ENCODE results near the gene CALR. TPM values are rescaled to one million over a fixed set of nuclear protein-coding genes. Genes with fewer than 3 reads are reported as not detected.

The CALR gene
- total RNA-seq, 1 donor from 2014 or later: 383 TPM

DNA sequence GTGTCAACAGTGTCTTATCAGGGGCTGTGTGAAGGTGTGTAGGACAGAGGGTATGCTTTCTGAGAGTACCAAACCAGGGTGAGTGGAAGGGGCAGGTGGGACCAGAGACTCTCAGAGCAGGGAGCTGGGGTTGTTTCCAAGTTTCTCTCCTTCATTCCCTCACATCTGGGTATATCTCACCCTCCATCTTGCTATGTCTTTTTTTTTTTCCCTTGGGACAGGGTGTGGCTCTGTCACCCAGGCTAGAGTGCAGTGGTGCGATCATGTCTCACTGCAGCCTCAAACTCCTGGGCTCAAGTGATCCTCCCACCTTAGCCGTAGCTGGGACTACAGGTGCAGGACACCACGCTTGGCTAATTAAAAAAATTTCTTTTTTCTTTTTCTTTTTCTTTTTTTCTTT, 41.6 kb downstream of the CALR start:
- DNase-seq: no peak

DNA sequence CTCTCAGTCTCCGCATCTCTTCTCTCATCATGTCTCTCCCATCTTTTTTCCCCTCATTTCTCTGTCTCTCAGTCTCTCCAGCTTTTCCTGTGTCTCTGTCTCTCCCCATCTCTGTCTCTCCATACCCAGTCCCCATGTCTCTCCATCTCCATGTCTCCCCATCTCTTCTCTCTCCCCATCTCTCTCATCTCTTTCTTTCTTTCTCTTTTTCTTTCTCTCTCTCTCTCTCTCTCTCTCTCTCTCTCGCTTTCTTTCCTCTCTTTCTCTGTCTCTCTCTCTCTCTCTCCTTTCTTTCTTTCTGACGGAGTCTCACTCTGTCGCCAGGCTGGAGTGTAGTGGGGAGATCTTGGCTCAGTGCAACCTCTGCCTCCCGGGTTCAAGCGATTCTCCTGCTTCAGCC, 44.2 kb downstream of the CALR start:
- no peak for DNase-seq

DNA sequence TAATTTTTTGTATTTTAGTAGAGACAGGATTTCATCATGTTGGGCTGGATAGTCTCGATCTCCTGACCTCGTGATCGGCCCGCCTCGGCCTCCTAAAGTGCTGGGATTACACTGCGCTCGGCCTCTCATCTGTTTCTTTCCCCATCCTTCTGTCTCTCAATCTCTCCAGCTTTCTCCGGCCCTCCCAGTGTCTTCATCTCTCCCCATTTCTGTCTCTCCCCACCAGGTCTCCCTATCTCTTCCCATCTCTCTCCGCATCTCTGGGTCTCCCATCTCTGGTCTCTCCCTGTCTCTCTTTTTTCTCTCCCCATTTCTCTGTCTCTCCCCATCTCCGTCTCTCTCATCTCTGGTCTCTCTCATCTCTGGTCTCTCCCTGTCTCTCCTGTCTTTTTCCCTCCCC, 44.7 kb downstream of the CALR start:
- no peak for DNase-seq

DNA sequence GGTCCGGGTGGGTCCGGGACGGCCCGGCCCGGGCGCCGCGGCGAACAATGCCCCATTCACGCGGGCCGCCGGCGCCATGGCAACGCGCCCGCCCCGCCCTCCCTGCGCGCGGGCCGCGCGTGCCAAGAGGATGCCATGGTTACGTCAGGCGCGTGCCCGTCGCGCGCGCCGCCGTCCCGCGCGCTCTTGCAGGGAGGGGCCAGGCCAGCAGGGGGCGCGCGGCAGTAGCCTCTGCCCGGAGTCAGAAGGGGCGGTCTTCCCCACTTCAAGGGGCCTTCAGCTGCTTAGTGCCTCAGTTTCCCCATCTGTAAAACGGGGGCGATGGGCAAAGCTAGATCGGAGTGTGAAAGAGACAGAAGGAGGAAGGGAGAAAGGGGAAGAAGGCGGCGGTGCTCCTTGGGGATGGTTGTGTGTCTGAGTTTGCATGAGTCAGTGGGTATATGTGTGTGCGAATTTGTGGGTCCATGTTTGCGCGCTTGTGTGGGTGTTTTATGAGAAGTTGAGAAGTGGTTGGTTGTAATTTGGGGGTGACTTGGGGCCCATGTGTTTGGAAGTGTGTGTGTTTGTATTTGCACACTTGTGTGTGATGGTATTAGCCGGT, 45.2 kb downstream of the CALR start:
- DNase-seq: peak; percentile 87

DNA sequence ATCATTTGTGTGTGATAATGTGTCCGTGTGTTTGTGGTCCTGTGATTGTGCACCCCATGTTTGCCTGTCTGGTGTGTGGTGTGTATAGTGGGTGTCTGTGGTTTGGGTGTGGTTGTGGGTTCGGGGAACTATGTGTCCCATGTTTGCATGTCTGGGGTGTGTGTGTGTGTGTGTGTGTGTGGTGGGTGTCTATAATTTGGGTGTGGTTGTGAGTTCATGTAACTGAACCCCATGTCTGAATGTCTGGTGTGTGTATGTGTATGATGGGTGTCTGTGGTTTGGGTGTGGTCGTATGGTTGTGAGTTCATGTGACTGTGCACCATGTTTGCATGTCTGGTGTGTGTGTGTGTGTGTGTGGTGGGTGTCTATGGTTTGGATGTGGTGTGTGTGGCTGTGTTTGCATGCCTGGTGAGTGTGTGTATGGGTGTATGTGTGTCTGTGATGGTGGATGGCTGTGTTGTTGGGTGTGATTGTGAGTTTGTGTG, 45.8 kb downstream of the CALR start:
- no peak for DNase-seq

DNA sequence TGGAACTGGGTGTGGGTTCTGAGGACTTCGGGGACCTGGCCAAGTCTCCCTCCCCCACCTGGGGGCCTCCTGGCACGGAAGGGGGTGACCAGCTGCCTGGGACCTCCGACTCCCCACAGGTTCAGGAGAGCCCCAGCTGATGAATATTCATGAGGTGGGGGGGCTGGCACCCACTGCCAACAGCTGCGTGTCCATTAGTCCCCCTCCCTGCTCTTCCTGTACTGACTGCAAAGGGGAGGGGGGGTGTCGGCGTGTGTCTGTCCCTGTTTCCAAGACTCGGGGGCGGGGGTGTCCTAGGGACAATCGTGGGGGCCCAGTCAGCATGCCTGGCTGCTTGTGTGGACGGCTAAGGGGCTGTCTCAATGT, 46.3 kb downstream of the CALR start:
- DNase-seq: peak; percentile 64

DNA sequence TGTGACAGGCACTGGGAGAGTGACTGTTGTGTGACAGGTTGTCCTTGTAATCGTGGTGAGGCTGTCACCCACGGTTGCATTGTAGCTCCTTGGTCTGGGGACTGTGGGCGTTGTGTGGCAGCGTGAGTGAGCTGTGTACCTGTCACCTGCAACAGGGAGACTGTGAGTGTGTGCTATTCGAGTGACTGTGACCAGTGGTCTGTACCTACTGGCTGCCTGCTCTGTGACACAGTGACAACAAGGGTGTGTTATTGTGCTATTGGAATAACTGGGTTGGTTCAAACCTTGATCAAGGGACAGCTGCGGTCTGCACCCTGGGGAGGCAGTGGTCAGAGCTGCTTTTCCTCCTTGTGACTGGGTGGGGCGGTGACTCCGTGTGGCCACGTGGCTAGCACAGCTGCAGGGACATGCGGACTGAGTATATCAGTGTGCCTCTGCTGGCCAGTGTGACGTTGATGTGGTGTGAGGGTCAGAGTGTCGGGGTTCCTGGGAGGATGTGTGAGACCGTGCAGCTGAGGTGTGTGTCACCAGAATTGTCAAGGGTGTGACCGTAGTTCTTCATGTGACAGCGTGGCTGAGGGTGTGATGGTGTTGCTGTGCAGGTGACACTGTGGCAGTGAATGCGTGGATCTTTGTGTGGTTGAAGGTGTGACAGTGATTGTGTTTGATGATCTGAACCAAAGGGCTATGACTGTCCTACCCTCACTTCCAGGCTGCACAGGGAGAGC, 46.8 kb downstream of the CALR start:
- DNase-seq: peak; percentile 82

DNA sequence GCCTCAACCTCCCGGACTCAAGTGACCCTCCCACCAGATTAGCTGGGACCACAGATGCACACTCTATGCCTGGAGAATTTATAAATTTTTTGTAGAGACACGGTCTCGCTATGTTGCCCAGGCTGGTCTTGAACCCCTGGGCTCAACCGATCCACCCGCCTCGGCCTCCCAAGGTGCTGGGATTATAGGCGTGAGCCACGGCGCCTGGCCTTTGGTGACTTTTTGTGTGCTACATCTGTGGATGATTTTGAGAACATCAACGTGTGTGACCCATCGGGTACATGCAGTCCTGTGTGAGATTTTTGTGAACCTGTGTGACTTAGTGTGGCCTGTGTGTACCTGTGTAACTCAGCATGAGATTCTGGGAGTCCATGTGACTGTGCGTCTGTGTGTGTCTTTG, 48.3 kb downstream of the CALR start:
- DNase-seq: no peak

DNA sequence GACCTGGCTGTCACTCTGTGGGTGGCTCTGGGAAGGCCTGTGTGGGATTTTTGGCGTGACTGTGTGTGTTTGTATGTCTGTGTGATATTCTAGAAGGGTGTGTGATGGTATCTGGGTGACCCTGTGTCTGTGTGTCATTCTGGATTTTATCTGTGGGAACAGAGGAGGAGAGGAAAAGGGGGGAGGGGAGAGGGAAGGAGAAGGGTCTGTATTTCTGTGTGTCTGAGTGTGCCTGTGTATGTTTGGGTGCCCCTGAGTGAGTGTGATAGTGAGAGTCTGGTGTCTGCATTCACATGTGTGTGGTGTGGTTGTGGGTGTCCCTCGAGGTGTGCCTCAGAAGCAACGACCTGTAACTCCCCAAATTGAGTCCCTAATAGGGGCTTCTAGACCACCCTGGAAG, 48.8 kb downstream of the CALR start:
- no peak for DNase-seq

DNA sequence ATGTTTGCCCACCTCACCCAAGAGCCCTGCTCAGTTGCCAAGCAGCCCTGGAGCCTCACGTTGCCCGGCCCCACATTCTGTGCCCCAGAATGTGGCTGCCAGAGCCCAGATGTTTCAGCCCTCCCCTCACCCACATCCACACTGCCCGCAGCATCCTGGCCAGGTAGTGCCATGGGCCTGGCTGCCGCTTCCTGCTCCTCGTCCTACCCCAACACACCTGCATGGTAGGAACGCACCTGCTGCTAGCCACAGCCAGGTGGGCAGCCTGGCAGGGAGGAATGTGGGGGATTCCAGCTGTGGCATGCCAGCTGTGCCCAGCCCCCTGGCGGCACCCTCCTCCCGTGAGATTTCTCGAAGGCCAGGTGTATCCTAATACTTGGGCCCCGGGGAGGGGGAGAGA, 49.4 kb downstream of the CALR start:
- DNase-seq: no peak

DNA sequence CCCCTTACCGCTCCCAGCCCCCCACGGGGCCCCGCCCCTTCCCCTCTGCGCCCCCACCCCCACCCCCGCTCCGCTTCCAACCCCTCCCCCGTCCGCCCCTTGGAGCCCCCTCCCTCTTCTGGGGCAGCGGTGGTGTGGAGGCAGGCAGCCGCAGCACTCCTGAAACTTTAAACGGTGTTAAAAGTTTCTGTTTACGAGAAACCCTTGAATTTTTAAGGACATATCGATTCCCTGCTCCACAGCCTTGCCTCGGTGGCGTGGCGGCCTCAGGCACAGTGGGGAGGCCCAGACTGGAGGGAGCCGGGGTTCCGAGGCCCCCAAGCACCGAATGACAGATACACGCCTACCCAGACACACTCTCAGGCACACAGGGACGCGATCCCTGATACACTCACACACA, 52.0 kb downstream of the CALR start:
- DNase-seq: no peak

DNA sequence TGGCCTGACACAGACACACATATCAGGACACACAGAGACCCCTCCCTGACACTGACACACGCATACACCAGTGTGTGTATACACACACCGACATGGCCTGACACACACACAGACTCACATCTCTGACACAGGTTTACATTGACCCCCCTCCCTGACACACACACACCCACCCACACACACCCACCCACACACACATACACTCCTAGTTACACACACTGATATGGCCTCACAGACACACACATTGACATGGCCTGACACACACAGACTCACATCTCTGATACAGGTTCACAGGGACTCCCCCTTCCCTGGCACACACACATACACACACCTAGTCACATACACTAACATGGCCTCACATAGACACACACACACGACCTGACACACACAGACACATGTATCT, 52.4 kb downstream of the CALR start:
- DNase-seq: no peak

DNA sequence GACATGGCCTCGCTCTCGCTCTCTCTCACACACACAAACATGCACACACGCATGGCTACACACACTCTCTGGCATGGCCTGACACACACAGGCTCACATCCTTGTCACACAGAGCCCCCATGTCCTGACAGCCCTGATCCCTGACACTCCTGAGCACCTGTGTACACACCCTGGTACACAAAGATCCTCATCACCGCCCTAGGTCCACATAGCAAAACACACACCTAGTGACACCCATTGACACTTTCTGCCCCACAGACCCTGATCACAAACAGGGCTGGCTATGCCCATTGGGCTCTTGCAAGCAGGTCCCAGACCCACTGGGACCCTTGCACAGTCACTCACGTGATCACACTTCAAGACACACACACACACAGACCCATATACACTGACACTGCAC, 52.9 kb downstream of the CALR start:
- DNase-seq: no peak

DNA sequence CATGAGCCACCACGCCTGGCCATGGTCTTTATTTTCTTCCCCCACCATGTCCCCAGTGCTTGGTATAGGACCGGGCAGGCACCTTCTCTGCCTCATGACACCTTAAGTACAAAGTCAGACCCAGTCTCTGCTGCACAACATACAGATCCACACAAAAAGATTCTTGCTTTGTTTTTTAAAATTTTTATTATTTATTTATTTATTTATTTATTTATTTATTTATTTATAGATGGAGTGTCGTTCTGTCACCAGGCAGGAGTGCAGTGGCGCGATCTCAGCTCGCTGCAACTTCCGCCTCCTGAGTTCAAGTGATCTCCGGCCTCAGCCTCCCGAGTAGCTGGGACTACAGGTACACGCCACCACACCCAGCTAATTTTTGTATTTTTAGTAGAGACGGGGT, 54.3 kb downstream of the CALR start:
- DNase-seq: no peak

DNA sequence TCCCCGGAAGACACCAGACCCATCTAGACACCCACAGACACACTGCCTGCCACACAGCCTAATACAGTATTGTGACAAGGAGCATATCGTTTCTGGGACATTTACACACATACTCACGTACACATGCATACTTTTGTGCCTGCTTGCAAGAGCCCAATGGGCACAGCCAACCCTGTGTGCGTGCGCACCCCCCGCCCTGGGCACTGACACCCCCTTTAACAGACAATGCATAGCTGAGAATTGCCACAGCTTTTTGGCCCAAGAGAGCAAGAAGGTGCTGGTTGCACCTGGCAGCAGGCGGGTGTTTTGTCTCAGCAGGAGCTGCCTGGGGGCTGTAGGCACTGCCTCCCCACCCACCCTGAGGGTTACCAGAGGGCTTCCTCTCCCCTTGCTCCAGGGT, 55.2 kb downstream of the CALR start:
- no peak for DNase-seq

Small RNA genes within 50 kb of the gene (small RNA-seq; reads per million reads assigned to genes)
- gene MIR5695 (ENCODE audit: low replicate concordance) (0.52 reads per million, percentile 74 among the genes with 10 or more reads in this experiment), gene MIR6515 (ENCODE audit: low replicate concordance) (0.08 reads per million)

Other genes with a start within 250 kb of the CALR start
- 8.0 TPM for gene FBXW9, start 242.0 kb upstream of the CALR start, total RNA-seq
- gene TNPO2, start 214.7 kb upstream of the CALR start, total RNA-seq: 44.7 TPM
- gene TRIR, start 203.9 kb upstream of the CALR start, total RNA-seq: 121 TPM
- 42.9 TPM for gene GET3, start 201.1 kb upstream of the CALR start, total RNA-seq
- gene BEST2, start 186.8 kb upstream of the CALR start, total RNA-seq: not detected
- gene HOOK2, start 163.1 kb upstream of the CALR start, total RNA-seq: 68.5 TPM
- 157 TPM for gene JUNB, start 147.1 kb upstream of the CALR start, total RNA-seq
- gene PRDX2, start 136.8 kb upstream of the CALR start, total RNA-seq: 304 TPM
- gene THSD8, start 136.5 kb upstream of the CALR start, total RNA-seq: not detected
- gene RNASEH2A, start 132.0 kb upstream of the CALR start, total RNA-seq: 10.4 TPM
- not detected for gene RTBDN, start 104.0 kb upstream of the CALR start, total RNA-seq
- gene MAST1, start 100.1 kb upstream of the CALR start, total RNA-seq: 0.92 TPM
- gene DNASE2, start 57.2 kb upstream of the CALR start, total RNA-seq: 9.1 TPM
- gene KLF1, start 51.4 kb upstream of the CALR start, total RNA-seq: 1.6 TPM
- gene GCDH, start 47.4 kb upstream of the CALR start, total RNA-seq: 46.5 TPM
- not detected for gene SYCE2, start 19.3 kb upstream of the CALR start, total RNA-seq
- 36.9 TPM for gene FARSA, start 4.9 kb upstream of the CALR start, total RNA-seq
- gene RAD23A, start 7.3 kb downstream of the CALR start, total RNA-seq: 77.8 TPM
- 30.1 TPM for gene GADD45GIP1, start 18.6 kb downstream of the CALR start, total RNA-seq
- gene DAND5, start 31.0 kb downstream of the CALR start, total RNA-seq: not detected
- gene NFIX, start 56.9 kb downstream of the CALR start, total RNA-seq: 144 TPM
- 4.2 TPM for gene LYL1, start 164.2 kb downstream of the CALR start, total RNA-seq
- gene TRMT1, start 178.1 kb downstream of the CALR start, total RNA-seq: 20.9 TPM
- 16.2 TPM for gene NACC1, start 179.7 kb downstream of the CALR start, total RNA-seq
- gene STX10, start 211.8 kb downstream of the CALR start, total RNA-seq: 48.4 TPM
- gene IER2, start 211.8 kb downstream of the CALR start, total RNA-seq: 29.8 TPM

Data from tongue (tissue), 3 donors.